ENCODE measurements around the gene GPD2.

GRCh38 chr2:156427074-156427473 lies 9.1 kb upstream of the GPD2 start:
- no peak for TF ChIP-seq POLR2A (IDR thresholded peaks at IDR 0.05)
- no peak for TF ChIP-seq CTCF (IDR thresholded peaks at IDR 0.05)
